K562 (cell line): ENCODE results near the gene SLK. TPM values are rescaled to one million over a fixed set of nuclear protein-coding genes. Genes with fewer than 3 reads are reported as not detected.

Experiments
- ATAC-seq: fragments of 200-7000 bp; cut with Tn5 transposase; 3 replicates; pipeline ENCODE4 v1.9.1; 2020; ENCODE audit warnings: moderate library complexity
- BruUV-seq: library from RNA; stranded (reverse); fragments of 400-500 nt; replicated peaks from 2 replicates; lab custom pipeline; 2021; lab: Mats Ljungman, UMichigan
- CTCF ChIA-PET: fragments of 300-600 bp; formaldehyde crosslinking; extraction: SDS; loops from one replicate; lab custom pipeline; 2021; ENCODE audit warnings: low intra/inter-chr PET ratio; lab: Yijun Ruan, JAX
- POLR2A ChIA-PET: fragments of 300-600, 350-650 bp; sonication (Branson Sonifier 250); formaldehyde crosslinking; extraction: SDS; loops from one replicate; lab custom pipeline; 2021; ENCODE audit warnings: antibody characterized with exemption, inconsistent platforms; lab: Yijun Ruan, JAX
- DNase-seq, 4 experiments: peaks; one replicate each; pipeline versions ENCODE4 v3.0.0 to v3.0.0-alpha.2; 2011 to 2018; ENCODE audit warnings: low spot score in 3 of 4, mixed read lengths in 3 of 4; ENCODE audit errors: extremely low read depth in 1 of 4
- FAIRE-seq: peaks from 2 replicates; lab custom pipeline; 2011; peaks lifted over from hg19 to GRCh38; lab: Jason Lieb, UNC
- H2AFZ ChIP-seq: 2 replicates; pipeline ENCODE4 v1.6.0; 2011; ENCODE audit warnings: low read depth, low read length, control low read depth, inconsistent platforms
- H3K27ac ChIP-seq: fragments of 200-600 bp; 3 replicates; pipeline ENCODE4 v1.8.0; 2011; ENCODE audit warnings: low read depth, mild to moderate bottlenecking, control low read depth, inconsistent platforms, low read length, moderate library complexity, mixed read lengths; ENCODE audit errors: extremely low read depth
- H3K27me3 ChIP-seq, 2 experiments: fragments of 300-600 bp in 1 of 2; 2 replicates in 1 of 2; 3 replicates in 1 of 2; pipeline versions ENCODE4 v1.6.0 to v1.8.0; 2011; ENCODE audit warnings: inconsistent platforms in 2 of 2, low read length in 2 of 2, mild to moderate bottlenecking in 1 of 2, mixed read lengths in 1 of 2, moderate library complexity in 1 of 2; ENCODE audit not compliant: control insufficient read depth in 2 of 2, insufficient read depth in 2 of 2
- H3K36me3 ChIP-seq: fragments of 300-600 bp; 3 replicates; pipeline ENCODE4 v1.8.0; 2011; ENCODE audit warnings: mild to moderate bottlenecking, low read length, inconsistent platforms; ENCODE audit not compliant: control insufficient read depth, insufficient read depth
- H3K4me1 ChIP-seq, 2 experiments: fragments of 200-600 bp in 1 of 2; replicated peaks in 1 of 2; 2 replicates in 1 of 2; 3 replicates in 1 of 2; pipeline versions ENCODE4 v1.5.1 to v1.8.0; 2011; ENCODE audit warnings: inconsistent platforms in 2 of 2, low read length in 2 of 2, mild to moderate bottlenecking in 1 of 2, mixed read lengths in 1 of 2, moderate library complexity in 1 of 2; ENCODE audit not compliant: control insufficient read depth in 2 of 2, insufficient read depth in 2 of 2
- H3K4me2 ChIP-seq: 2 replicates; pipeline ENCODE4 v1.6.1; 2011; ENCODE audit warnings: low read length, control low read depth, inconsistent platforms, mixed read lengths; ENCODE audit not compliant: insufficient read depth
- H3K4me3 ChIP-seq: fragments of 200-600 bp; sonication (generic), shearing (Covaris generic); 2 replicates; pipeline ENCODE4 v1.5.1; 2016; ENCODE audit warnings: control low read depth, inconsistent platforms
- H3K79me2 ChIP-seq: fragments of 200-600 bp; 3 replicates; pipeline ENCODE4 v1.8.0; 2011; ENCODE audit warnings: low read length, inconsistent platforms; ENCODE audit not compliant: control insufficient read depth, insufficient read depth
- H3K9ac ChIP-seq, 2 experiments: 2 replicates each; pipeline versions ENCODE4 v1.6.0 to v1.6.1; 2011; ENCODE audit warnings: low read depth in 2 of 2, low read length in 2 of 2, control low read depth in 1 of 2, inconsistent platforms in 1 of 2, mild to moderate bottlenecking in 1 of 2, mixed read lengths in 1 of 2; ENCODE audit not compliant: insufficient read depth in 1 of 2
- H3K9me1 ChIP-seq: one replicate; pipeline ENCODE4 v1.6.0; 2011; ENCODE audit warnings: inconsistent platforms, mild to moderate bottlenecking, low read length, moderate library complexity; ENCODE audit not compliant: control insufficient read depth, insufficient read depth
- H3K9me3 ChIP-seq: replicated peaks from 2 replicates; pipeline ENCODE4 v1.5.1; 2011; ENCODE audit warnings: low read depth, low read length, inconsistent platforms; ENCODE audit not compliant: control insufficient read depth, insufficient read depth
- H4K20me1 ChIP-seq: replicated peaks from 2 replicates; pipeline ENCODE4 v1.6.1; 2011; ENCODE audit warnings: low read length, inconsistent platforms, mixed read lengths; ENCODE audit not compliant: control insufficient read depth, insufficient read depth
- CBX3 ChIP-seq, 2 experiments: IDR thresholded peaks; 1 replicate in 1 of 2; 2 replicates in 1 of 2; pipeline ENCODE4 v1.6.1; 2012; ENCODE audit warnings: inconsistent platforms in 2 of 2, low read length in 2 of 2, borderline replicate concordance in 1 of 2, control low read depth in 1 of 2
- CCAR2 ChIP-seq: fragments of 200-400 bp; formaldehyde crosslinking; IDR thresholded peaks from 2 replicates; pipeline ENCODE4 v1.6.1; 2017; ENCODE audit warnings: mild to moderate bottlenecking, low read depth, low read length
- SAFB2 ChIP-seq: fragments of 200-400 bp; formaldehyde crosslinking; IDR thresholded peaks from 2 replicates; pipeline ENCODE4 v1.6.1; 2018; ENCODE audit warnings: borderline replicate concordance, low read length, low read depth, moderate library complexity; ENCODE audit not compliant: severe bottlenecking
- WGBS: fragments of 100-300 bp; shearing (Covaris generic); methylation state at CpG from one replicate; pipeline ENCODE4 v1.1.6; 2016; ENCODE audit warnings: low coverage, mixed read lengths; ENCODE audit not compliant: insufficient coverage; ENCODE audit errors: missing lambda C conversion rate; 5-methylcytosine and 5-hydroxymethylcytosine counted together
- in situ Hi-C: fragments of 300-500 bp; cut with MboI; formaldehyde crosslinking; loops from 4 replicates; pipeline ENCODE4 v1.15.0; 2018; ENCODE audit warnings: inconsistent platforms, mixed read lengths
- intact Hi-C: fragments of 100-400 bp; cut with micrococcal nuclease; formaldehyde crosslinking; loops from 2 replicates; pipeline ENCODE4 v1.14.2; 2022
- polyA plus RNA-seq, 8 experiments: library from polyadenylated mRNA; depleted of rRNA in 4 of 8; stranded (reverse) in 5 of 8; unstranded in 3 of 8; fragments of >200 nt; fragmentation: Nextera tagmentation in 2 of 8; fragmentation: Illumina TruSeq in 1 of 8; extraction: Ambion mirVana in 2 of 8; extraction: Trizol in 1 of 8; gene quantifications; 2 replicates each; pipeline versions ENCODE4 v1.2.1 to v1.2.3, GENCODE V29; 2011 to 2014; ENCODE audit warnings: inconsistent platforms in 1 of 8, missing spikeins in 1 of 8
- total RNA-seq, 7 experiments: library from RNA; depleted of rRNA in 6 of 7; stranded (reverse); fragments of >200 nt in 6 of 7; fragmentation: Illumina TruSeq in 2 of 7; extraction: Trizol in 2 of 7; gene quantifications; 2 replicates each; pipeline versions ENCODE4 v1.2.1 to v1.2.3, GENCODE V29; 2011 to 2021; ENCODE audit warnings: low replicate concordance in 1 of 7
- TF ChIP-seq, protein P1 (sequence below): fragments of 450-650 bp; IDR thresholded peaks from 2 replicates; pipeline ENCODE4 v1.6.1; 2018; ENCODE audit not compliant: partially characterized antibody

SLK gene
- total and polyA plus RNA-seq, 9 of the 15 experiments (the other 6 are each of a cell fraction or from before 2014, with no cell fraction given): 8.2 to 40.0 (median 23.4) TPM

GRCh38 chr10:104053201-104053600 is 86.3 kb downstream of the SLK start:
- POLR2A ChIA-PET: no interaction called here
- H2AFZ ChIP-seq: no peak overlapping the region
- in situ Hi-C loops: no loop called here
- H3K9ac ChIP-seq: no peak overlapping the region
- no peaks in the 10 kb centered on the region for H3K9me3 ChIP-seq
- H3K27me3 ChIP-seq: peaks cover 2 to 39% of the 10 kb centered on the region in 2 experiments; a peak in 2 of 5 replicates
- ATAC-seq: no peak
- H3K4me1 ChIP-seq: no peaks in the 10 kb centered on the region
- no peaks in the 10 kb centered on the region for H3K9me1 ChIP-seq
- no peak overlapping the region for H3K27ac ChIP-seq
- H3K79me2 ChIP-seq: no peaks in the 10 kb centered on the region
- TF ChIP-seq SAFB2: no peak
- TF ChIP-seq, protein P1, sequence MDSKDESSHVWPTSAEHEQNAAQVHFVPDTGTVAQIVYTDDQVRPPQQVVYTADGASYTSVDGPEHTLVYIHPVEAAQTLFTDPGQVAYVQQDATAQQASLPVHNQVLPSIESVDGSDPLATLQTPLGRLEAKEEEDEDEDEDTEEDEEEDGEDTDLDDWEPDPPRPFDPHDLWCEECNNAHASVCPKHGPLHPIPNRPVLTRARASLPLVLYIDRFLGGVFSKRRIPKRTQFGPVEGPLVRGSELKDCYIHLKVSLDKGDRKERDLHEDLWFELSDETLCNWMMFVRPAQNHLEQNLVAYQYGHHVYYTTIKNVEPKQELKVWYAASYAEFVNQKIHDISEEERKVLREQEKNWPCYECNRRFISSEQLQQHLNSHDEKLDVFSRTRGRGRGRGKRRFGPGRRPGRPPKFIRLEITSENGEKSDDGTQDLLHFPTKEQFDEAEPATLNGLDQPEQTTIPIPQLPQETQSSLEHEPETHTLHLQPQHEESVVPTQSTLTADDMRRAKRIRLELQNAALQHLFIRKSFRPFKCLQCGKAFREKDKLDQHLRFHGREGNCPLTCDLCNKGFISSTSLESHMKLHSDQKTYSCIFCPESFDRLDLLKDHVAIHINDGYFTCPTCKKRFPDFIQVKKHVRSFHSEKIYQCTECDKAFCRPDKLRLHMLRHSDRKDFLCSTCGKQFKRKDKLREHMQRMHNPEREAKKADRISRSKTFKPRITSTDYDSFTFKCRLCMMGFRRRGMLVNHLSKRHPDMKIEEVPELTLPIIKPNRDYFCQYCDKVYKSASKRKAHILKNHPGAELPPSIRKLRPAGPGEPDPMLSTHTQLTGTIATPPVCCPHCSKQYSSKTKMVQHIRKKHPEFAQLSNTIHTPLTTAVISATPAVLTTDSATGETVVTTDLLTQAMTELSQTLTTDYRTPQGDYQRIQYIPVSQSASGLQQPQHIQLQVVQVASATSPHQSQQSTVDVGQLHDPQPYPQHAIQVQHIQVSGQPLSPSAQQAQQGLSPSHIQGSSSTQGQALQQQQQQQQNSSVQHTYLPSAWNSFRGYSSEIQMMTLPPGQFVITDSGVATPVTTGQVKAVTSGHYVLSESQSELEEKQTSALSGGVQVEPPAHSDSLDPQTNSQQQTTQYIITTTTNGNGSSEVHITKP: no peak
- TF ChIP-seq CBX3 (IDR thresholded peaks at IDR 0.05; ENCODE audit: borderline replicate concordance in 1 of 2, low read length in 2 of 2): no peak
- no peak for TF ChIP-seq CCAR2
- 27% methylated on average over 3 of the region's 4 CpGs for WGBS
- DNase-seq: no peak
- no peak for FAIRE-seq
- no peaks in the 10 kb centered on the region for H3K36me3 ChIP-seq
- CTCF ChIA-PET: no interaction called here
- intact Hi-C loops: no loop called here
- no TSS peak for BruUV-seq
- H3K4me3 ChIP-seq: no peak overlapping the region
- H4K20me1 ChIP-seq: no peaks in the 10 kb centered on the region
- no peak overlapping the region for H3K4me2 ChIP-seq
